DOHH2 (cell line): ENCODE measurements around the gene ASB13.

Source experiments
- H3F3A ChIP-seq: fragments of 200-600 bp; sonication (generic), shearing (Covaris generic); 2 replicates; pipeline ENCODE4 v1.6.0; 2016; ENCODE audit warnings: antibody characterized with exemption, mild to moderate bottlenecking; ENCODE audit not compliant: control insufficient read depth, insufficient read depth
- H3K27ac ChIP-seq: fragments of 200-600 bp; sonication (generic); 2 replicates; pipeline ENCODE4 v1.5.1; 2014; ENCODE audit warnings: low read depth, mild to moderate bottlenecking, low read length, moderate library complexity
- H3K27me3 ChIP-seq: fragments of 200-600 bp; sonication (generic); 2 replicates; pipeline ENCODE4 v1.6.1; 2014; ENCODE audit warnings: mild to moderate bottlenecking, low read length, mixed read lengths; ENCODE audit not compliant: control insufficient read depth
- H3K36me3 ChIP-seq: fragments of 200-600 bp; sonication (generic); 2 replicates; pipeline ENCODE4 v1.6.1; 2014; ENCODE audit warnings: mild to moderate bottlenecking, low read length, moderate library complexity, mixed read lengths; ENCODE audit not compliant: control insufficient read depth
- H3K4me1 ChIP-seq: fragments of 200-600 bp; sonication (generic); 2 replicates; pipeline ENCODE4 v1.6.1; 2014; ENCODE audit warnings: mild to moderate bottlenecking, low read length, mixed read lengths; ENCODE audit not compliant: control insufficient read depth
- H3K4me2 ChIP-seq: fragments of 200-600 bp; sonication (generic); 2 replicates; pipeline ENCODE4 v1.6.0; 2014; ENCODE audit warnings: mild to moderate bottlenecking, low read length, moderate library complexity
- H3K4me3 ChIP-seq: fragments of 200-600 bp; sonication (generic); 2 replicates; pipeline ENCODE4 v1.5.1; 2014; ENCODE audit warnings: mild to moderate bottlenecking, low read length, mixed read lengths
- H3K79me2 ChIP-seq: fragments of 200-600 bp; sonication (generic); 2 replicates; pipeline ENCODE4 v1.6.1; 2014; ENCODE audit warnings: mild to moderate bottlenecking, low read length, mixed read lengths; ENCODE audit not compliant: control insufficient read depth
- H3K9me2 ChIP-seq: fragments of 200-600 bp; sonication (generic); replicated peaks from 2 replicates; pipeline ENCODE4 v1.6.1; 2014; ENCODE audit warnings: mild to moderate bottlenecking, low read length, mixed read lengths; ENCODE audit not compliant: control insufficient read depth
- H3K9me3 ChIP-seq: fragments of 200-600 bp; sonication (generic); 2 replicates; pipeline ENCODE4 v1.6.1; 2014; ENCODE audit warnings: antibody characterized with exemption, low read length, mixed read lengths; ENCODE audit not compliant: control insufficient read depth, insufficient read depth
- H4K20me1 ChIP-seq: fragments of 200-600 bp; sonication (generic); 2 replicates; pipeline ENCODE4 v1.6.0; 2014; ENCODE audit warnings: low read depth, mild to moderate bottlenecking, antibody characterized with exemption, low read length, moderate library complexity; ENCODE audit not compliant: control insufficient read depth, insufficient read depth
- CTCF ChIP-seq: fragments of 200-600 bp; sonication (generic); IDR thresholded peaks from one replicate; pipeline ENCODE4 v1.5.1; 2014; ENCODE audit warnings: antibody characterized with exemption, mild to moderate bottlenecking, low read depth, low read length; ENCODE audit not compliant: poor library complexity, severe bottlenecking
- EZH2phosphoT487 ChIP-seq: fragments of 200-600 bp; sonication (generic); IDR thresholded peaks from 2 replicates; pipeline ENCODE4 v1.6.1; 2017; ENCODE audit warnings: borderline replicate concordance, mild to moderate bottlenecking, antibody characterized with exemption, low read length, moderate library complexity, mixed read lengths

Gene ASB13, protein sequence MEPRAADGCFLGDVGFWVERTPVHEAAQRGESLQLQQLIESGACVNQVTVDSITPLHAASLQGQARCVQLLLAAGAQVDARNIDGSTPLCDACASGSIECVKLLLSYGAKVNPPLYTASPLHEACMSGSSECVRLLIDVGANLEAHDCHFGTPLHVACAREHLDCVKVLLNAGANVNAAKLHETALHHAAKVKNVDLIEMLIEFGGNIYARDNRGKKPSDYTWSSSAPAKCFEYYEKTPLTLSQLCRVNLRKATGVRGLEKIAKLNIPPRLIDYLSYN

GRCh38 chr10:5666008-5666840 is at the start of gene ASB13:
Gene ASB13, minus strand, starts transcription at chr10:5666595. Its CDS starts 44 bp downstream, at chr10:5666551.
- TF ChIP-seq EZH2phosphoT487 (no peak), CTCF (peak; percentile 35)
- H3K36me3 ChIP-seq = peaks cover 43% of the 10 kb centered on the region
- peaks cover 66% of the 10 kb centered on the region for H3K79me2 ChIP-seq
- no peaks in the 10 kb centered on the region for H3K9me3 ChIP-seq
- peak within 1 kb of the TSS; percentile 98 for H3K4me2 ChIP-seq
- H3K4me3 ChIP-seq = peak within 1 kb of the TSS; percentile 80
- H3K9me2 ChIP-seq = no peaks in the 10 kb centered on the region
- no peaks in the 10 kb centered on the region for H3K27me3 ChIP-seq
- no peaks in the 10 kb centered on the region for H4K20me1 ChIP-seq
- H3K4me1 ChIP-seq = peaks cover 57% of the 10 kb centered on the region
- peaks cover 31% of the 10 kb centered on the region for H3F3A ChIP-seq
- peak within 1 kb of the TSS; percentile 89 for H3K27ac ChIP-seq

- H3K9me2 ChIP-seq = no peaks in the 10 kb centered on the region
Measured at GRCh38 chr10:5711642-5712041, 45.2 kb upstream of the ASB13 start.

DNA sequence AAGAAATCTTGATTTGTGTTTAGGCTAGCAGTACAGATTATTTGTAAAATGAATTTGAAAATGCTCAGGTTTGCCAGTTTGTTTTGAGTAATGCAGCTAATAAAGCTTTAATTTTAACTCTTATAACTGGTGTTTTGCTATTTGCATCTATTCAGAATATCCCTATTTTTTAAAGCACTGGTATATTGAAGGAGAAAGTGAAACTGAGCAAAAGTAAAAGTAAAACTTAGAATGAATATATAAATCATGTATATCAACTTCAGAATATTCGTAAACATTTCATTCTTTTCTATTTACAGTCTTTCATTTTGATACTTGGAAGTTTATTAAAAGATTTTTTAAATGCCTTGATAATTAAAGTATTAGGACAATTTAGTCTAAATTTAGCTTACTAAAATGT is 44.5 kb upstream of the ASB13 start:
- Histone ChIP-seq H3K27me3 (no peaks in the 10 kb centered on the region), H3K4me1 (peaks cover 100% of the 10 kb centered on the region), H3K36me3 (peaks cover 94% of the 10 kb centered on the region), H4K20me1 (peaks cover 41% of the 10 kb centered on the region; the same call in 1 of the 2 replicates), H3K9me2 (no peaks in the 10 kb centered on the region), H3K79me2 (peaks cover 100% of the 10 kb centered on the region), H3K4me2 (peak overlapping the region; percentile 42), H3K9me3 (no peaks in the 10 kb centered on the region), H3K4me3 (peak overlapping the region; percentile 4; the same call in 1 of the 2 replicates), H3K27ac (0 out of 2 replicates have a peak overlapping the region, but pooled peaks have one; percentile 23), H3F3A (peaks cover 59% of the 10 kb centered on the region)
- TF ChIP-seq CTCF (no peak), EZH2phosphoT487 (no peak)

More at GRCh38 chr10:5711642-5712041, 45.2 kb upstream of the ASB13 start:
- H3F3A ChIP-seq = peaks cover 57% of the 10 kb centered on the region
- TF ChIP-seq EZH2phosphoT487 (no peak), CTCF (no peak)
- peaks cover 100% of the 10 kb centered on the region for H3K4me1 ChIP-seq
- H3K79me2 ChIP-seq = peaks cover 100% of the 10 kb centered on the region
- peak overlapping the region; percentile 2; the same call in 1 of the 2 replicates for H3K4me3 ChIP-seq
- H3K4me2 ChIP-seq = peak overlapping the region; percentile 42
- H3K27me3 ChIP-seq = no peaks in the 10 kb centered on the region
- H3K27ac ChIP-seq = peak overlapping the region; percentile 23
- peaks cover 47% of the 10 kb centered on the region; the same call in 1 of the 2 replicates for H4K20me1 ChIP-seq
- peaks cover 94% of the 10 kb centered on the region for H3K36me3 ChIP-seq
- H3K9me3 ChIP-seq = no peaks in the 10 kb centered on the region
